H1 (cell line): ENCODE data around the gene FKTN. TPM values are rescaled to one million over a fixed set of nuclear protein-coding genes. Genes with fewer than 3 reads are reported as not detected.

Experiments
- CTCF ChIA-PET: fragments of 300-600 bp; sonication (Branson Sonifier 250); formaldehyde crosslinking; loops from one replicate; lab custom pipeline; 2021; ENCODE audit not compliant: partially characterized antibody; lab: Charles Lee
- POLR2A ChIA-PET: fragments of 300-600 bp; sonication (Branson Sonifier 250); formaldehyde crosslinking; loops from one replicate; lab custom pipeline; 2021; ENCODE audit warnings: inconsistent platforms; ENCODE audit not compliant: partially characterized antibody; lab: Charles Lee
- DNase-seq, 2 experiments: peaks; one replicate each; pipeline versions ENCODE4 v3.0.0 to v3.0.0-alpha.2; 2010 to 2022; ENCODE audit warnings: low spot score in 2 of 2, low read depth in 1 of 2, mixed read lengths in 1 of 2
- FAIRE-seq: peaks from 2 replicates; lab custom pipeline; 2011; peaks lifted over from hg19 to GRCh38; lab: Jason Lieb, UNC
- H2AFZ ChIP-seq: 2 replicates; pipeline ENCODE4 v1.8.1; 2012; ENCODE audit warnings: low read length, inconsistent platforms
- H2AK5ac ChIP-seq: 2 replicates; pipeline ENCODE4 v1.6.1; 2013; ENCODE audit warnings: low read depth, low read length
- H2BK120ac ChIP-seq: replicated peaks from 2 replicates; pipeline ENCODE3; 2013; ENCODE audit warnings: low read depth, low read length, inconsistent platforms
- H2BK12ac ChIP-seq: 2 replicates; pipeline ENCODE4 v1.6.1; 2013; ENCODE audit warnings: low read depth, low read length
- H2BK15ac ChIP-seq: 2 replicates; pipeline ENCODE4 v1.6.1; 2013; ENCODE audit warnings: low read length
- H2BK20ac ChIP-seq: 2 replicates; pipeline ENCODE4 v1.6.1; 2013; ENCODE audit warnings: low read length
- H2BK5ac ChIP-seq: 2 replicates; pipeline ENCODE4 v1.6.1; 2013; ENCODE audit warnings: low read depth, low read length
- H3K14ac ChIP-seq: 2 replicates; pipeline ENCODE4 v1.6.1; 2013; ENCODE audit warnings: inconsistent platforms; ENCODE audit not compliant: insufficient read length
- H3K18ac ChIP-seq: 2 replicates; pipeline ENCODE4 v1.6.1; 2013; ENCODE audit warnings: low read length; ENCODE audit errors: extremely low read depth
- H3K23ac ChIP-seq: 2 replicates; pipeline ENCODE4 v1.6.1; 2013; ENCODE audit warnings: inconsistent platforms; ENCODE audit not compliant: insufficient read length
- H3K23me2 ChIP-seq: 2 replicates; pipeline ENCODE4 v1.6.1; 2013; ENCODE audit warnings: low read depth, low read length
- H3K27ac ChIP-seq: 2 replicates; pipeline ENCODE4 v1.6.1; 2011; ENCODE audit warnings: low read depth, low read length, inconsistent platforms
- H3K27me3 ChIP-seq, 4 experiments: replicated peaks in 1 of 4; 1 replicate in 1 of 4; 2 replicates in 3 of 4; pipeline versions ENCODE4 v1.6.1 to v1.8.1; 2011 to 2013; ENCODE audit warnings: low read length in 3 of 4, mild to moderate bottlenecking in 3 of 4, inconsistent platforms in 2 of 4, mixed read lengths in 2 of 4, moderate library complexity in 1 of 4; ENCODE audit not compliant: control insufficient read depth in 3 of 4, insufficient read depth in 3 of 4; ENCODE audit errors: extremely low read depth in 1 of 4
- H3K36me3 ChIP-seq, 4 experiments: 2 replicates each; pipeline versions ENCODE4 v1.6.1 to v1.8.1; 2011 to 2013; ENCODE audit warnings: mild to moderate bottlenecking in 4 of 4, low read length in 3 of 4, moderate library complexity in 2 of 4, control low read depth in 1 of 4, inconsistent platforms in 1 of 4; ENCODE audit not compliant: insufficient read depth in 4 of 4, control insufficient read depth in 2 of 4
- H3K4ac ChIP-seq: replicated peaks from 2 replicates; pipeline ENCODE3; 2013; ENCODE audit warnings: low read length, low read depth, mixed read lengths, inconsistent platforms; ENCODE audit not compliant: insufficient read length
- H3K4me1 ChIP-seq, 4 experiments: replicated peaks in 1 of 4; 1 replicate in 1 of 4; 2 replicates in 3 of 4; pipeline versions ENCODE4 v1.6.1 to v1.8.1; 2011 to 2013; ENCODE audit warnings: low read length in 3 of 4, inconsistent platforms in 2 of 4, mixed read lengths in 1 of 4; ENCODE audit not compliant: insufficient read depth in 4 of 4, control insufficient read depth in 3 of 4
- H3K4me2 ChIP-seq, 2 experiments: 2 replicates each; pipeline versions ENCODE4 v1.6.1 to v1.8.1; 2011 to 2013; ENCODE audit warnings: low read depth in 2 of 2, low read length in 2 of 2, control low read depth in 1 of 2, inconsistent platforms in 1 of 2, mild to moderate bottlenecking in 1 of 2; ENCODE audit not compliant: insufficient read depth in 1 of 2
- H3K4me3 ChIP-seq, 4 experiments: fragments of 200-600, 300-600 bp in 1 of 4; sonication (generic), shearing (Covaris generic), sonication (Bioruptor Twin) in 1 of 4; 2 replicates each; pipeline versions ENCODE4 v1.5.1 to v1.8.1; 2011 to 2016; ENCODE audit warnings: low read length in 4 of 4, low read depth in 3 of 4, control low read depth in 2 of 4, inconsistent platforms in 2 of 4, mild to moderate bottlenecking in 2 of 4, mixed read lengths in 1 of 4, moderate library complexity in 1 of 4; ENCODE audit not compliant: insufficient read depth in 2 of 4; ENCODE audit errors: extremely low read depth in 1 of 4
- H3K56ac ChIP-seq: replicated peaks from 2 replicates; pipeline ENCODE3; 2013; ENCODE audit warnings: low read depth, mild to moderate bottlenecking, mixed read lengths, low read length, inconsistent platforms; ENCODE audit not compliant: insufficient read length
- H3K79me1 ChIP-seq: 2 replicates; pipeline ENCODE4 v1.6.1; 2013; ENCODE audit warnings: low read depth, low read length, control low read depth
- H3K79me2 ChIP-seq, 2 experiments: 2 replicates each; pipeline versions ENCODE4 v1.6.1 to v1.8.1; 2012 to 2013; ENCODE audit warnings: low read length in 2 of 2, mild to moderate bottlenecking in 2 of 2, inconsistent platforms in 1 of 2; ENCODE audit not compliant: insufficient read depth in 2 of 2, control insufficient read depth in 1 of 2
- H3K9ac ChIP-seq, 4 experiments: replicated peaks in 1 of 4; 1 replicate in 1 of 4; 2 replicates in 3 of 4; pipeline versions ENCODE4 v1.6.1 to v1.8.1; 2011 to 2013; ENCODE audit warnings: low read depth in 3 of 4, low read length in 3 of 4, control low read depth in 2 of 4, mild to moderate bottlenecking in 2 of 4, moderate library complexity in 2 of 4, inconsistent platforms in 1 of 4; ENCODE audit errors: extremely low read depth in 1 of 4
- H3K9me3 ChIP-seq, 2 experiments: 2 replicates each; pipeline versions ENCODE4 v1.6.1 to v1.8.1; 2012 to 2013; ENCODE audit warnings: mild to moderate bottlenecking in 2 of 2, moderate library complexity in 2 of 2, control low read depth in 1 of 2, inconsistent platforms in 1 of 2, low read depth in 1 of 2, low read length in 1 of 2, mixed read lengths in 1 of 2; ENCODE audit not compliant: insufficient read depth in 2 of 2
- H4K20me1 ChIP-seq, 2 experiments: replicated peaks in 1 of 2; 2 replicates each; pipeline versions ENCODE3 to v1.8.1; 2011 to 2013; ENCODE audit warnings: inconsistent platforms in 2 of 2, low read length in 2 of 2, mild to moderate bottlenecking in 1 of 2; ENCODE audit not compliant: insufficient read depth in 2 of 2, control insufficient read depth in 1 of 2
- H4K5ac ChIP-seq: 2 replicates; pipeline ENCODE4 v1.6.1; 2013; ENCODE audit warnings: low read length, low read depth, mixed read lengths, inconsistent platforms; ENCODE audit not compliant: insufficient read length
- H4K8ac ChIP-seq: 2 replicates; pipeline ENCODE4 v1.8.0; 2013; ENCODE audit warnings: mild to moderate bottlenecking, moderate library complexity, low read length, inconsistent platforms; ENCODE audit not compliant: insufficient read depth; ENCODE audit errors: extremely low read depth
- H4K91ac ChIP-seq: replicated peaks from 2 replicates; pipeline ENCODE3; 2013; ENCODE audit warnings: low read length, mixed read lengths, inconsistent platforms; ENCODE audit not compliant: insufficient read length
- BACH1 ChIP-seq: IDR thresholded peaks from 2 replicates; pipeline ENCODE4 v1.6.1; 2012; ENCODE audit warnings: low read length, improper control_type of control experiment
- BCL11A ChIP-seq, 2 experiments: IDR thresholded peaks; one replicate each; pipeline ENCODE4 v1.6.1; 2011; ENCODE audit warnings: low read depth in 2 of 2, low read length in 2 of 2, mild to moderate bottlenecking in 2 of 2
- EP300 ChIP-seq, 2 experiments: IDR thresholded peaks; 1 replicate in 1 of 2; 2 replicates in 1 of 2; pipeline ENCODE4 v1.6.1; 2011 to 2012; ENCODE audit warnings: low read depth in 2 of 2, low read length in 2 of 2, mild to moderate bottlenecking in 2 of 2, borderline replicate concordance in 1 of 2, inconsistent platforms in 1 of 2, moderate library complexity in 1 of 2
- JUN ChIP-seq: IDR thresholded peaks from 2 replicates; pipeline ENCODE4 v1.6.1; 2011; ENCODE audit warnings: low read depth, mild to moderate bottlenecking, improper control_type of control experiment, low read length
- JUND ChIP-seq: IDR thresholded peaks from 2 replicates; pipeline ENCODE4 v1.6.1; 2011; ENCODE audit warnings: mild to moderate bottlenecking, improper control_type of control experiment, low read length
- NANOG ChIP-seq: IDR thresholded peaks from 2 replicates; pipeline ENCODE4 v1.6.1; 2011; ENCODE audit warnings: low read length, low read depth, mild to moderate bottlenecking, inconsistent platforms; ENCODE audit not compliant: insufficient read depth, poor library complexity, severe bottlenecking
- SIN3A ChIP-seq, 2 experiments: IDR thresholded peaks in 1 of 2; conservative IDR thresholded peaks in 1 of 2; 2 replicates each; pipeline ENCODE4 v1.6.1; 2011 to 2012; ENCODE audit warnings: low read length in 2 of 2, improper control_type of control experiment in 1 of 2, low read depth in 1 of 2, mild to moderate bottlenecking in 1 of 2
- SP4 ChIP-seq: IDR thresholded peaks from 2 replicates; pipeline ENCODE4 v1.6.1; 2012; ENCODE audit warnings: low read length, inconsistent platforms
- SRF ChIP-seq: IDR thresholded peaks from 2 replicates; pipeline ENCODE4 v1.6.1; 2011; ENCODE audit warnings: mild to moderate bottlenecking, low read depth, low read length, moderate library complexity
- TAF1 ChIP-seq: IDR thresholded peaks from 2 replicates; pipeline ENCODE4 v1.6.1; 2011; ENCODE audit warnings: mild to moderate bottlenecking, low read depth, low read length
- ZNF274 ChIP-seq: IDR thresholded peaks from 2 replicates; pipeline ENCODE4 v1.7.0; 2012; ENCODE audit warnings: low read length, borderline replicate concordance; ENCODE audit errors: extremely low read depth
- WGBS, 2 experiments: shearing (Covaris generic) in 1 of 2; methylation state at CpG; one replicate each; pipeline versions ENCODE4 v1.1.6 to v1.1.7; 2013 to 2015; ENCODE audit warnings: low lambda C conversion rate in 2 of 2, mixed read lengths in 2 of 2, inconsistent platforms in 1 of 2, low coverage in 1 of 2, missing lambda C conversion rate in 1 of 2; ENCODE audit not compliant: insufficient replicate concordance in 2 of 2, insufficient coverage in 1 of 2, insufficient read length in 1 of 2; ENCODE audit errors: extremely low coverage in 1 of 2, missing lambda C conversion rate in 1 of 2; 5-methylcytosine and 5-hydroxymethylcytosine counted together
- polyA plus RNA-seq, 7 experiments: library from polyadenylated mRNA; depleted of rRNA in 3 of 7; stranded (reverse) in 5 of 7; unstranded in 2 of 7; fragments of >200 nt in 5 of 7; fragments of 200-250 nt in 2 of 7; gene quantifications; 1 replicate in 5 of 7; 2 replicates in 1 of 7; 4 replicates in 1 of 7; pipeline versions ENCODE4 v1.2.1 to v1.2.3, GENCODE V29; 2011 to 2013; ENCODE audit warnings: missing spikeins in 2 of 7, mixed read lengths in 2 of 7
- total RNA-seq: library from RNA; stranded (reverse); fragmentation: NEBNext Ultra II Directional; extraction: Animal tissue kit (Norgen Biotek cat#: 25700); gene quantifications from 2 replicates; pipeline ENCODE4 v1.2.1, GENCODE V29; 2021
- TF ChIP-seq, protein P1 (sequence below): IDR thresholded peaks from 2 replicates; pipeline ENCODE4 v1.6.1; 2012; ENCODE audit warnings: inconsistent platforms

The FKTN gene
- total and polyA plus RNA-seq, 2 of the 8 experiments (the other 6 are each of a cell fraction or from before 2014, with no cell fraction given), result 2.7 to 13.4 TPM

DNA sequence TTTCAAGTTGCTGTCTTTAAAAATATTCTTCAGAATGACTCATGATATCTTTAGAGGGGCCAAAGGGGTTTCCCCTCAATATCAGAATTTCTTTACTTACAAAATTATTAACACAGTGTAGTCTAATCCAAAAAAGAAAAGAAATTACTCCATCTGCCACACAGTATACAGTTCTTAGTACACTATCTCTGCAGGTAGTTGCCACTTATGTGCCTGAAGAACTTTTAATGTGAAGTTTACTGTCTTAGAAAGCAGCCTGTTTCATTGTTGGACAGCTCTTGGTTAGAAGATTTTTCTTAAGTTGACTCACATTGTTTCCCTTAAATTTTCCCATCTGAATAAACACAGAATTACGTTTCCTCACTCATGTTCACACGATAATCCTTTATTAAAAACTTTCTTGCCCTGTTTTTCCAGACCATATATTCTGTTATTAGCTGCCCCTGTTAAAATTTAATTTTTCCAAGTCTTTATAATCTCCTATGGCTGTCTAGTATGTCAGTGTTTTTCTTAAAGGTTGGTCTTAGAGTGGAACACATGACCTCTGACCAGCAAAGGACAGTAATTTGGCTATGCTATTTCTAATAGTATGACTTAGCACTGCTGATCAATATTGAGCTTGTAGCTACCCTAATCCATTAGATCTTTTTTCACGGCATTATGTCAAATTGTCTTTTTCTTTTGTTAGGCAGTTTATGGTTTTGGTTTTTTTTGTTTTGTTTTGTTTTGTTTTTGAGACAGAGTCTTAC lies 21.8 kb upstream of the FKTN start:
- Histone ChIP-seq H3K79me2 (no peaks in the 10 kb centered on the region), H3K4me2 (no peak overlapping the region), H4K91ac (no peak overlapping the region), H4K20me1 (no peaks in the 10 kb centered on the region), H3K23ac (no peak overlapping the region), H2BK5ac (no peak overlapping the region), H3K4me1 (no peaks in the 10 kb centered on the region), H3K9me3 (no peaks in the 10 kb centered on the region), H2BK15ac (no peak overlapping the region), H3K9ac (no peak overlapping the region), H4K5ac (no peak overlapping the region), H2AK5ac (no peak overlapping the region), H3K27me3 (no peaks in the 10 kb centered on the region), H3K14ac (no peak overlapping the region), H3K27ac (no peak overlapping the region), H3K23me2 (no peaks in the 10 kb centered on the region), H3K36me3 (peaks cover 0 to 3% (median 1%) of the 10 kb centered on the region in 4 experiments; a peak in 2 of 8 replicates), H3K79me1 (no peaks in the 10 kb centered on the region), H3K4ac (no peak overlapping the region), H2BK120ac (no peak overlapping the region), H3K56ac (no peak overlapping the region), H3K18ac (no peak overlapping the region), H2BK20ac (no peak overlapping the region), H3K4me3 (no peak overlapping the region), H4K8ac (no peak overlapping the region), H2AFZ (no peak overlapping the region), H2BK12ac (no peak overlapping the region)
- FAIRE-seq, result no peak
- ChIA-PET CTCF (interaction anchor here (0.6 kb wide), 3 partner anchors 20 to 500 kb away, joined by 3 to 4 read pairs (median 3); no protein-coding TSS in a partner anchor), POLR2A (no interaction called here)
- DNase-seq, result no peak
- WGBS, 2 experiments, result 93% methylated on average over 3 of the region's 3 CpGs; no CpG with 5 or more reads in 1 of the 2 experiments
- no peak for TF ChIP-seq JUN
- TF ChIP-seq TAF1, result no peak
- TF ChIP-seq BCL11A (IDR thresholded peaks at IDR 0.05; ENCODE audit: low read depth in 2 of 2, low read length in 2 of 2), result no peak
- no peak for TF ChIP-seq SRF
- no peak for TF ChIP-seq BACH1
- no peak for TF ChIP-seq NANOG
- TF ChIP-seq, protein P1, sequence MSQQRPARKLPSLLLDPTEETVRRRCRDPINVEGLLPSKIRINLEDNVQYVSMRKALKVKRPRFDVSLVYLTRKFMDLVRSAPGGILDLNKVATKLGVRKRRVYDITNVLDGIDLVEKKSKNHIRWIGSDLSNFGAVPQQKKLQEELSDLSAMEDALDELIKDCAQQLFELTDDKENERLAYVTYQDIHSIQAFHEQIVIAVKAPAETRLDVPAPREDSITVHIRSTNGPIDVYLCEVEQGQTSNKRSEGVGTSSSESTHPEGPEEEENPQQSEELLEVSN, result no peak
- TF ChIP-seq EP300 (IDR thresholded peaks at IDR 0.05; ENCODE audit: borderline replicate concordance in 1 of 2, low read depth in 2 of 2, low read length in 2 of 2), result no peak
- no peak for TF ChIP-seq SP4
- no peak for TF ChIP-seq ZNF274
- no peak for TF ChIP-seq JUND
- TF ChIP-seq SIN3A (conservative IDR thresholded peaks at IDR 0.05 in 1 of 2, IDR thresholded peaks at IDR 0.05 in 1 of 2; ENCODE audit: low read depth in 1 of 2, low read length in 2 of 2), result no peak
